ENCODE measurements around the gene JUND. TPM values are rescaled to one million over a fixed set of nuclear protein-coding genes. Genes with fewer than 3 reads are reported as not detected.
"Not testable (repeated sequence)": the region's sequence is repeated elsewhere in the genome, so short reads cannot be mapped to it uniquely, and the experiment has no call there.

JUND gene
- 100 to 1,000 TPM; 129 to 211 (median 162) TPM for polyA plus RNA-seq
- long read RNA-seq, donor 1 = 0 reads
- long read RNA-seq, donor 2, transcript JUND-201 (1 exons, 1,863 nt) = major isoform, 115 of 115 reads
- long read RNA-seq, donor 2, partial matches to known transcripts = 0 of 115 reads
- long read RNA-seq, donor 2, other reads (novel, unspliced or antisense) = 0 of 115 reads
- long read RNA-seq, donor 3, transcript JUND-201 (1 exons, 1,863 nt) = major isoform, 385 of 385 reads
- long read RNA-seq, donor 3, partial matches to known transcripts = 0 of 385 reads
- long read RNA-seq, donor 3, other reads (novel, unspliced or antisense) = 0 of 385 reads
- long read RNA-seq, donor 4, transcript JUND-201 (1 exons, 1,863 nt) = major isoform, 22 of 22 reads
- long read RNA-seq, donor 4, partial matches to known transcripts = 0 of 22 reads
- long read RNA-seq, donor 4, other reads (novel, unspliced or antisense) = 0 of 22 reads
- long read RNA-seq, donor 5, transcript JUND-201 (1 exons, 1,863 nt) = major isoform, 146 of 146 reads
- long read RNA-seq, donor 5, partial matches to known transcripts = 0 of 146 reads
- long read RNA-seq, donor 5, other reads (novel, unspliced or antisense) = 0 of 146 reads
- long read RNA-seq, donor 6, transcript JUND-201 (1 exons, 1,863 nt) = major isoform, 226 of 226 reads
- long read RNA-seq, donor 6, partial matches to known transcripts = 0 of 226 reads
- long read RNA-seq, donor 6, other reads (novel, unspliced or antisense) = 0 of 226 reads
- long read RNA-seq, donor 7, transcript JUND-201 (1 exons, 1,863 nt) = major isoform, 616 of 617 reads
- long read RNA-seq, donor 7, partial matches to known transcripts = 0 of 617 reads
- long read RNA-seq, donor 7, other reads (novel, unspliced or antisense) = 0 of 617 reads
- long read RNA-seq, donor 8, transcript JUND-201 (1 exons, 1,863 nt) = major isoform, 52 of 52 reads
- long read RNA-seq, donor 8, partial matches to known transcripts = 0 of 52 reads
- long read RNA-seq, donor 8, other reads (novel, unspliced or antisense) = 0 of 52 reads
- long read RNA-seq, donor 9, transcript JUND-201 (1 exons, 1,863 nt) = major isoform, 104 of 104 reads
- long read RNA-seq, donor 9, partial matches to known transcripts = 0 of 104 reads
- long read RNA-seq, donor 9, other reads (novel, unspliced or antisense) = 0 of 104 reads
- long read RNA-seq, donor 10, transcript JUND-201 (1 exons, 1,863 nt) = major isoform, 393 of 393 reads
- long read RNA-seq, donor 10, partial matches to known transcripts = 0 of 393 reads
- long read RNA-seq, donor 10, other reads (novel, unspliced or antisense) = 0 of 393 reads

DNA sequence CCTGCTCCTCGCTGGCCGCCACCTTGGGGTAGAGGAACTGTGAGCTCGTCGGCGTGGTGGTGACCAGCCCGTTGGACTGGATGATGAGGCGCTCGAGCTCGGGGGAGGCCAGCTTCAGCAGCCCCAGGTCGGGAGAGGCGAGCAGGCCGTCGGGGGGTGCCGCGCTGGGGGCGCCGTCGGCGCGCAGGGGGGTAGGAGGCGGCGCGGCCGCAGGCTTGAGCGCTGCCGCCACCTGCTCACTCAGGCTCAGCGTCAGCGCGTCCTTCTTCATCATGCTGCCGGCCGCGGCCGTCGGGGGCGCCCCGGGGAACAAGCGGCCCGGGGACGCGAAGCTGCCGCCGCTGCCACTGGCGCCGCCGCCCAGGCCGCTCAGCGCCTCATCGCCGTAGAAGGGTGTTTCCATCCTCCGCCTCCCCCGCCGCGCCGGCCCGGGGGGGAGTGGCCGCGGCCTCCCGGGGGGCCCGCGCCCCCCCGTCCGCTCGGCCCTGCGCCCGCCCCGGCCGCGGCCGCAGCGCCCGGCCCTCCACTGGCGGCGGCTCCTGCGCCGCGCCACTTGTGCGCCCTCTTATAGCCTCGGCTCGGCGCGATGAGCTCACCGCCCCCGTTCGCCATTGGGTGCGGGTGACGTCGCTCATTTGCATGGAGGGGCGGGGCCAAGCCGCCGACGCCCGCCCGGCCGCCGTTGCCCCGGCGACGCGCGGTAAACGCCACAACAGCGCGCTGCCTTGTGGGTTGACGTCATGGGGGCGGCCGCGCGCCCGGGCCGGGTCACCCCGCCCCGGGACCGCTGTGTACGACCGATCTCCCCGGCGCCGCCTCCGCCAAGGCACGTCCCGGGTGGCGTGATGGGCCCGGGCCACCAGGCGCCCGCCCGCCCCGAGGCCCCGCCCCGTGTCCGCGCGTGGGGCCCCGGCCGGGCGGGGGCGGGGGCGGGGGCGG lies at the start of gene JUND:
Gene JUND (minus strand): TSS at position 541 of the 939 bp plus-strand sequence. CDS start 138 bp downstream, at position 403.
- H3K27ac ChIP-seq (ENCODE audit: low read depth in 1 of 3, low read length in 2 of 3) = peak within 1 kb of the TSS; percentile 98 to 100 (median 100)
- FAIRE-seq (no peak), DNase-seq (peak; percentile 96 to 100)
- H3K4me3 ChIP-seq (ENCODE audit: low read depth in 1 of 3, low read length in 3 of 3) = peak within 1 kb of the TSS; percentile 93 to 99 (median 98)
- H3K36me3 ChIP-seq (ENCODE audit: control insufficient read depth in 3 of 3, insufficient read depth in 2 of 3, low read depth in 1 of 3, low read length in 3 of 3) = peaks cover 3 to 33% (median 9%) of the 10 kb centered on the region in 3 donors
- peaks cover 0 to 34% (median 4%) of the 10 kb centered on the region in 3 donors for H3K4me1 ChIP-seq (ENCODE audit: control insufficient read depth in 3 of 3, insufficient read depth in 2 of 3, low read depth in 1 of 3, low read length in 2 of 3)
- H3K27me3 ChIP-seq (ENCODE audit: control insufficient read depth in 3 of 3, insufficient read depth in 3 of 3, low read length in 3 of 3) = no peaks in the 10 kb centered on the region
- H3K9me3 ChIP-seq (ENCODE audit: control insufficient read depth in 2 of 2, insufficient read depth in 1 of 2, low read depth in 1 of 2, low read length in 1 of 2) = peaks cover 0 to 3% of the 10 kb centered on the region in 2 donors
- 0% methylated on average over 44 to 138 of the region's 138 CpGs for WGBS, 3 donors

GRCh38 chr19:18330868-18331267 lies 49.4 kb upstream of the JUND start:
- Histone ChIP-seq H3K27ac (ENCODE audit: low read depth in 1 of 3, low read length in 2 of 3) (no peak overlapping the region), H3K4me1 (ENCODE audit: control insufficient read depth in 3 of 3, insufficient read depth in 2 of 3, low read depth in 1 of 3, low read length in 2 of 3) (peaks cover 0 to 32% (median 4%) of the 10 kb centered on the region in 3 donors), H3K9me3 (ENCODE audit: control insufficient read depth in 2 of 2, insufficient read depth in 1 of 2, low read depth in 1 of 2, low read length in 1 of 2) (no peaks in the 10 kb centered on the region), H3K27me3 (ENCODE audit: control insufficient read depth in 3 of 3, insufficient read depth in 3 of 3, low read length in 3 of 3) (no peaks in the 10 kb centered on the region), H3K36me3 (ENCODE audit: control insufficient read depth in 3 of 3, insufficient read depth in 2 of 3, low read depth in 1 of 3, low read length in 3 of 3) (no peaks in the 10 kb centered on the region), H3K4me3 (ENCODE audit: low read depth in 1 of 3, low read length in 3 of 3) (no peak overlapping the region)
- DNase-seq (no peak), FAIRE-seq (no peak)
- WGBS, 3 donors = 84 to 91% (median 86%) methylated on average over 9 of the region's 9 CpGs

DNA sequence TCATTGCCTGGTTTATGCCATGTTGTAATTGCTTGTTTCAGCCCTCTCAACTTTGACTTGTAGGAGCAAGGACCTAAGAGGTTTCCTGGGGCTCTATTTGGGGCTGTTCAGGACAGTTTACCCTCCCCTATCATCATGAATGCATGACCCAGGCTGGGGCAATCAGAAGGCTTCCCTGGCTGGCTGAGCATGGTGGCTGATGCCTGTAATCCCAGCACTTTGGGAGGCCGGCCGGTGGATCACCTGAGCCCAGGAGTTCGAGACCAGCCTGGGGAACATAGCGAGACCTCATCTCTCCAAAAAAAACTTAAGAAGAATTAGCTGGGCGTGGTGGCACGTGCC lies 47.6 kb upstream of the JUND start:
- peaks cover 0 to 32% (median 4%) of the 10 kb centered on the region in 3 donors for H3K4me1 ChIP-seq (ENCODE audit: control insufficient read depth in 3 of 3, insufficient read depth in 2 of 3, low read depth in 1 of 3, low read length in 2 of 3)
- no peaks in the 10 kb centered on the region for H3K27me3 ChIP-seq (ENCODE audit: control insufficient read depth in 3 of 3, insufficient read depth in 3 of 3, low read length in 3 of 3)
- FAIRE-seq = no peak
- peak overlapping the region in 1 of 3 donors; percentile 26 for H3K4me3 ChIP-seq (ENCODE audit: low read depth in 1 of 3, low read length in 3 of 3)
- WGBS, 3 donors = 23 to 50% (median 24%) methylated on average over 6 of the region's 6 CpGs
- no peaks in the 10 kb centered on the region for H3K36me3 ChIP-seq (ENCODE audit: control insufficient read depth in 3 of 3, insufficient read depth in 2 of 3, low read depth in 1 of 3, low read length in 3 of 3)
- no peak for DNase-seq
- peak overlapping the region; percentile 38 to 90 (median 79) for H3K27ac ChIP-seq (ENCODE audit: low read depth in 1 of 3, low read length in 2 of 3)
- no peaks in the 10 kb centered on the region for H3K9me3 ChIP-seq (ENCODE audit: control insufficient read depth in 2 of 2, insufficient read depth in 1 of 2, low read depth in 1 of 2, low read length in 1 of 2)

- Histone ChIP-seq H3K27me3 (ENCODE audit: control insufficient read depth in 3 of 3, insufficient read depth in 3 of 3, low read length in 3 of 3) (no peaks in the 10 kb centered on the region), H3K9me3 (ENCODE audit: control insufficient read depth in 2 of 2, insufficient read depth in 1 of 2, low read depth in 1 of 2, low read length in 1 of 2) (no peaks in the 10 kb centered on the region), H3K4me1 (ENCODE audit: control insufficient read depth in 3 of 3, insufficient read depth in 2 of 3, low read depth in 1 of 3, low read length in 2 of 3) (peaks cover 0 to 32% (median 4%) of the 10 kb centered on the region in 3 donors), H3K36me3 (ENCODE audit: control insufficient read depth in 3 of 3, insufficient read depth in 2 of 3, low read depth in 1 of 3, low read length in 3 of 3) (no peaks in the 10 kb centered on the region), H3K27ac (ENCODE audit: low read depth in 1 of 3, low read length in 2 of 3) (peak overlapping the region; percentile 38 to 90 (median 79)), H3K4me3 (ENCODE audit: low read depth in 1 of 3, low read length in 3 of 3) (peak overlapping the region in 1 of 3 donors; percentile 26)
- WGBS, 3 donors = 0 to 2% (median 0%) methylated on average over 9 of the region's 9 CpGs
- DNase-seq (peak; percentile 93 to 97), FAIRE-seq (no peak)
Measured at GRCh38 chr19:18328340-18329034, 47.1 kb upstream of the JUND start.

GRCh38 chr19:18326772-18327171 lies 45.4 kb upstream of the JUND start:
- Histone ChIP-seq H3K27ac (ENCODE audit: low read depth in 1 of 3, low read length in 2 of 3) (no peak overlapping the region), H3K36me3 (ENCODE audit: control insufficient read depth in 3 of 3, insufficient read depth in 2 of 3, low read depth in 1 of 3, low read length in 3 of 3) (no peaks in the 10 kb centered on the region), H3K9me3 (ENCODE audit: control insufficient read depth in 2 of 2, insufficient read depth in 1 of 2, low read depth in 1 of 2, low read length in 1 of 2) (no peaks in the 10 kb centered on the region), H3K27me3 (ENCODE audit: control insufficient read depth in 3 of 3, insufficient read depth in 3 of 3, low read length in 3 of 3) (no peaks in the 10 kb centered on the region), H3K4me3 (ENCODE audit: low read depth in 1 of 3, low read length in 3 of 3) (no peak overlapping the region), H3K4me1 (ENCODE audit: control insufficient read depth in 3 of 3, insufficient read depth in 2 of 3, low read depth in 1 of 3, low read length in 2 of 3) (peaks cover 0 to 31% (median 4%) of the 10 kb centered on the region in 3 donors)
- FAIRE-seq = no peak
- WGBS, 3 donors = 84 to 93% (median 91%) methylated on average over 5 of the region's 5 CpGs
- DNase-seq = no peak

- DNase-seq; H3K36me3 ChIP-seq (ENCODE audit: control insufficient read depth in 3 of 3, insufficient read depth in 2 of 3, low read depth in 1 of 3, low read length in 3 of 3); H3K9me3 ChIP-seq (ENCODE audit: control insufficient read depth in 2 of 2, insufficient read depth in 1 of 2, low read depth in 1 of 2, low read length in 1 of 2); H3K4me3 ChIP-seq (ENCODE audit: low read depth in 1 of 3, low read length in 3 of 3); FAIRE-seq; H3K27me3 ChIP-seq (ENCODE audit: control insufficient read depth in 3 of 3, insufficient read depth in 3 of 3, low read length in 3 of 3): not testable (repeated sequence)
- H3K4me1 ChIP-seq (ENCODE audit: control insufficient read depth in 3 of 3, insufficient read depth in 2 of 3, low read depth in 1 of 3, low read length in 2 of 3) = peaks cover 2 to 52% (median 9%) of the 10 kb centered on the region in 3 donors
- 42 to 48% (median 46%) methylated on average over 6 of the region's 6 CpGs for WGBS, 3 donors
- peak overlapping the region in 2 of 3 donors; percentile 53 to 95 for H3K27ac ChIP-seq (ENCODE audit: low read depth in 1 of 3, low read length in 2 of 3)
Measured at GRCh38 chr19:18324373-18324731, 42.9 kb upstream of the JUND start.

Data from small intestine (tissue), 16 donors.